ENCODE data around the gene PAX8.

PAX8 gene

GRCh38 chr2:113209011-113209645, 69.6 kb downstream of the PAX8 start:
- DNase-seq, result no peak

GRCh38 chr2:113208396-113208795, 70.3 kb downstream of the PAX8 start:
- DNase-seq, result no peak

- DNase-seq, result no peak
These were observed 71.7 kb downstream of the PAX8 start for GRCh38 chr2:113207021-113207420.

- no peak for DNase-seq
These were observed 72.5 kb downstream of the PAX8 start for GRCh38 chr2:113206251-113206650.

GRCh38 chr2:113203901-113204519, 74.7 kb downstream of the PAX8 start:
- DNase-seq, result peak in 46 of 56 donors; percentile 4 to 79 (median 42)

- DNase-seq, result no peak
These were observed 75.5 kb downstream of the PAX8 start for GRCh38 chr2:113203217-113203530.

GRCh38 chr2:113202305-113203216, 76.2 kb downstream of the PAX8 start:
- DNase-seq, result peak in 20 of 56 donors; percentile 12 to 61 (median 38)

- peak in 1 of 56 donors; percentile 14 for DNase-seq
These were observed 77.0 kb downstream of the PAX8 start for GRCh38 chr2:113201496-113202304.

GRCh38 chr2:113200736-113201490, 77.8 kb downstream of the PAX8 start:
- DNase-seq, result no peak

GRCh38 chr2:113200236-113200635, 78.5 kb downstream of the PAX8 start:
- DNase-seq, result no peak

- DNase-seq, result peak in 52 of 56 donors; percentile 10 to 86 (median 58)
These were observed 79.7 kb downstream of the PAX8 start for GRCh38 chr2:113198790-113199612.

GRCh38 chr2:113198048-113198789, 80.5 kb downstream of the PAX8 start:
- DNase-seq, result peak in 1 of 56 donors; percentile 71

GRCh38 chr2:113197347-113198047, 81.2 kb downstream of the PAX8 start:
- DNase-seq, result no peak

GRCh38 chr2:113196839-113197238, 81.9 kb downstream of the PAX8 start:
- no peak for DNase-seq

GRCh38 chr2:113195923-113196501, 82.7 kb downstream of the PAX8 start:
- no peak for DNase-seq

- no peak for DNase-seq
These were observed 86.1 kb downstream of the PAX8 start for GRCh38 chr2:113192459-113193100.

GRCh38 chr2:113190871-113191270, 87.8 kb downstream of the PAX8 start:
- DNase-seq, result no peak

All from amygdala (tissue), 56 donors.